Panc1 (cell line): ENCODE measurements around the gene LACTB. TPM values are rescaled to one million over a fixed set of nuclear protein-coding genes. Genes with fewer than 3 reads are reported as not detected.

ENCODE experiments used
- ATAC-seq: fragments of 200-7000 bp; cut with Tn5 transposase; 2 replicates; pipeline ENCODE4 v1.9.1; 2020; ENCODE audit warnings: mild to moderate bottlenecking, moderate library complexity
- BruUV-seq: library from RNA; stranded (reverse); fragments of 400-500 nt; replicated peaks from 2 replicates; lab custom pipeline; 2021; lab: Mats Ljungman, UMichigan
- CTCF ChIA-PET: fragments of 300-600 bp; sonication (Branson Sonifier 250); formaldehyde crosslinking; loops from one replicate; lab custom pipeline; 2022; ENCODE audit warnings: antibody characterized with exemption; lab: Charles Lee
- POLR2A ChIA-PET: fragments of 300-600 bp; sonication (Branson Sonifier 250); formaldehyde crosslinking; loops from one replicate; lab custom pipeline; 2022; ENCODE audit warnings: antibody characterized with exemption; lab: Charles Lee
- DNase-seq: peaks from one replicate; pipeline ENCODE4 v3.0.0-alpha.2; 2010; ENCODE audit warnings: low read depth, low spot score
- H3K27ac ChIP-seq: 2 replicates; pipeline ENCODE4 v1.5.1; 2011; ENCODE audit warnings: mild to moderate bottlenecking, low read length, inconsistent platforms
- H3K27me3 ChIP-seq: fragments of 200-500 bp; sonication (Bioruptor generic); 2 replicates; pipeline ENCODE4 v1.6.0; 2014; ENCODE audit warnings: low read length, inconsistent platforms; ENCODE audit not compliant: control insufficient read depth, insufficient read depth
- H3K36me3 ChIP-seq: fragments of 200-500 bp; sonication (Bioruptor generic); 2 replicates; pipeline ENCODE4 v1.5.1; 2014; ENCODE audit warnings: inconsistent platforms, mild to moderate bottlenecking, low read length, moderate library complexity; ENCODE audit not compliant: control insufficient read depth, insufficient read depth
- H3K4me1 ChIP-seq: 2 replicates; pipeline ENCODE4 v1.5.1; 2011; ENCODE audit warnings: inconsistent platforms, mild to moderate bottlenecking, low read length, moderate library complexity; ENCODE audit not compliant: control insufficient read depth, insufficient read depth
- H3K4me3 ChIP-seq, 2 experiments: 2 replicates each; pipeline ENCODE4 v1.5.1; 2011 to 2012; ENCODE audit warnings: low read depth in 2 of 2, low read length in 2 of 2, mild to moderate bottlenecking in 2 of 2, inconsistent platforms in 1 of 2, moderate library complexity in 1 of 2
- H3K9me3 ChIP-seq: fragments of 200-500 bp; sonication (Bioruptor generic); 2 replicates; pipeline ENCODE4 v1.5.1; 2014; ENCODE audit warnings: low read depth, mild to moderate bottlenecking, inconsistent platforms, low read length, moderate library complexity; ENCODE audit not compliant: control insufficient read depth, insufficient read depth
- POLR2AphosphoS5 ChIP-seq: IDR thresholded peaks from 2 replicates; pipeline ENCODE4 v1.6.1; 2012; ENCODE audit warnings: mild to moderate bottlenecking, low read depth, low read length, moderate library complexity
- SIN3A ChIP-seq: IDR thresholded peaks from 2 replicates; pipeline ENCODE4 v1.6.1; 2012; ENCODE audit warnings: low read depth, mild to moderate bottlenecking, low read length, moderate library complexity, borderline replicate concordance; ENCODE audit not compliant: insufficient read depth
- TCF7L2 ChIP-seq: IDR thresholded peaks from 2 replicates; pipeline ENCODE4 v1.6.1; 2011; ENCODE audit warnings: mild to moderate bottlenecking, low read depth, low read length, inconsistent platforms
- in situ Hi-C: cut with HindIII; loops from 2 replicates; pipeline ENCODE4 v1.10.0; 2016; ENCODE audit warnings: low sequenced_read_pairs, low pct_unique_long_range_greater_than_20kb
- intact Hi-C: fragments of 100-400 bp; cut with micrococcal nuclease; formaldehyde crosslinking; loops from one replicate; pipeline ENCODE4 v1.10.0; 2022; ENCODE audit not compliant: unreplicated experiment
- total RNA-seq: library from RNA; stranded (reverse); gene quantifications from one replicate; pipeline ENCODE4 v1.2.1, GENCODE V29; 2021; ENCODE audit not compliant: unreplicated experiment
- TF ChIP-seq, protein P1 (sequence below), 2 experiments: IDR thresholded peaks; 2 replicates each; pipeline ENCODE4 v1.6.1; 2011 to 2012; ENCODE audit warnings: low read depth in 2 of 2, control low read depth in 1 of 2, low read length in 1 of 2, mild to moderate bottlenecking in 1 of 2, moderate library complexity in 1 of 2; ENCODE audit not compliant: insufficient read depth in 1 of 2
- TF ChIP-seq, protein P2 (sequence below): fragments of 450-650 bp; IDR thresholded peaks from 2 replicates; pipeline ENCODE4 v1.5.1; 2017; ENCODE audit warnings: mild to moderate bottlenecking

The LACTB gene
- total RNA-seq, 1 experiment from 2014 or later, result 18.4 TPM

DNA sequence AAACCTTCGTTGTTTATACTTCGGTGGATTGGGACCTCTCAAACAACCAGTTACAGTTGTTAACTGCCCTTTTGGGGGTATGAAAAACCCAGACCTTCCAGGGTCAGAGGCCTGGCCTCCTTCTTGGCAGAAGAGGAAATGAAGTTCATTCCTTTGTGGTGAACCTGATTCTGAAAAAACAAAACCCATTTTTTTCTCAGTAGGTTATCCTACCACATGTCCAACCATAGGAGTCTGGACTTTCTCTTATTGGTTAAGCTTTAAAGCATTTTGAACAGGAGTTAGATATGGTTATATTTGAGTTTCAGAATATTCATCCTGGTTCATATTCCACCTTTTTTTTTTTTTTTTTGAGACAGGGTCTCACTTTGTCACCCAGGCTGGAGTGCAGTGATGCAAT lies 7.2 kb upstream of the LACTB start:
- POLR2A ChIA-PET, result no interaction called here
- no peak overlapping the region for H3K27ac ChIP-seq

GRCh38 chr15:63118854-63119253 lies 2.8 kb upstream of the LACTB start:
- in situ Hi-C loops (no loop called here), intact Hi-C loops (no loop called here)
- BruUV-seq, result no TSS peak
- no peak for TF ChIP-seq TCF7L2
- Histone ChIP-seq H3K36me3 (no peaks in the 10 kb centered on the region; the same call in 1 of the 2 replicates), H3K9me3 (peaks cover 14% of the 10 kb centered on the region; the same call in 1 of the 2 replicates), H3K27ac (no peak overlapping the region), H3K4me3 (no peak overlapping the region), H3K27me3 (no peaks in the 10 kb centered on the region), H3K4me1 (peaks cover 8% of the 10 kb centered on the region)
- CTCF ChIA-PET, result interaction anchor here (0.5 kb wide), 1 partner anchor 377 kb away, joined by 11 read pairs; no protein-coding TSS in a partner anchor
- ATAC-seq, result no peak
- no peak for DNase-seq
- POLR2A ChIA-PET, result no interaction called here

More for the DNA sequence above, 7.2 kb upstream of the LACTB start:
- no peak; the same call in 1 of the 2 replicates for ATAC-seq
- Histone ChIP-seq H3K4me1 (no peaks in the 10 kb centered on the region), H3K9me3 (peaks cover 6% of the 10 kb centered on the region; the same call in 1 of the 2 replicates), H3K27me3 (no peaks in the 10 kb centered on the region), H3K4me3 (no peak overlapping the region), H3K36me3 (no peaks in the 10 kb centered on the region)
- BruUV-seq, result no TSS peak
- intact Hi-C loops (no loop called here), in situ Hi-C loops (no loop called here)
- TF ChIP-seq POLR2AphosphoS5 (no peak), SIN3A (no peak), TCF7L2 (no peak)
- TF ChIP-seq, protein P1, sequence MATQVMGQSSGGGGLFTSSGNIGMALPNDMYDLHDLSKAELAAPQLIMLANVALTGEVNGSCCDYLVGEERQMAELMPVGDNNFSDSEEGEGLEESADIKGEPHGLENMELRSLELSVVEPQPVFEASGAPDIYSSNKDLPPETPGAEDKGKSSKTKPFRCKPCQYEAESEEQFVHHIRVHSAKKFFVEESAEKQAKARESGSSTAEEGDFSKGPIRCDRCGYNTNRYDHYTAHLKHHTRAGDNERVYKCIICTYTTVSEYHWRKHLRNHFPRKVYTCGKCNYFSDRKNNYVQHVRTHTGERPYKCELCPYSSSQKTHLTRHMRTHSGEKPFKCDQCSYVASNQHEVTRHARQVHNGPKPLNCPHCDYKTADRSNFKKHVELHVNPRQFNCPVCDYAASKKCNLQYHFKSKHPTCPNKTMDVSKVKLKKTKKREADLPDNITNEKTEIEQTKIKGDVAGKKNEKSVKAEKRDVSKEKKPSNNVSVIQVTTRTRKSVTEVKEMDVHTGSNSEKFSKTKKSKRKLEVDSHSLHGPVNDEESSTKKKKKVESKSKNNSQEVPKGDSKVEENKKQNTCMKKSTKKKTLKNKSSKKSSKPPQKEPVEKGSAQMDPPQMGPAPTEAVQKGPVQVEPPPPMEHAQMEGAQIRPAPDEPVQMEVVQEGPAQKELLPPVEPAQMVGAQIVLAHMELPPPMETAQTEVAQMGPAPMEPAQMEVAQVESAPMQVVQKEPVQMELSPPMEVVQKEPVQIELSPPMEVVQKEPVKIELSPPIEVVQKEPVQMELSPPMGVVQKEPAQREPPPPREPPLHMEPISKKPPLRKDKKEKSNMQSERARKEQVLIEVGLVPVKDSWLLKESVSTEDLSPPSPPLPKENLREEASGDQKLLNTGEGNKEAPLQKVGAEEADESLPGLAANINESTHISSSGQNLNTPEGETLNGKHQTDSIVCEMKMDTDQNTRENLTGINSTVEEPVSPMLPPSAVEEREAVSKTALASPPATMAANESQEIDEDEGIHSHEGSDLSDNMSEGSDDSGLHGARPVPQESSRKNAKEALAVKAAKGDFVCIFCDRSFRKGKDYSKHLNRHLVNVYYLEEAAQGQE (IDR thresholded peaks at IDR 0.05; ENCODE audit: insufficient read depth in 1 of 2, low read depth in 2 of 2, low read length in 1 of 2), result no peak
- TF ChIP-seq, protein P2, sequence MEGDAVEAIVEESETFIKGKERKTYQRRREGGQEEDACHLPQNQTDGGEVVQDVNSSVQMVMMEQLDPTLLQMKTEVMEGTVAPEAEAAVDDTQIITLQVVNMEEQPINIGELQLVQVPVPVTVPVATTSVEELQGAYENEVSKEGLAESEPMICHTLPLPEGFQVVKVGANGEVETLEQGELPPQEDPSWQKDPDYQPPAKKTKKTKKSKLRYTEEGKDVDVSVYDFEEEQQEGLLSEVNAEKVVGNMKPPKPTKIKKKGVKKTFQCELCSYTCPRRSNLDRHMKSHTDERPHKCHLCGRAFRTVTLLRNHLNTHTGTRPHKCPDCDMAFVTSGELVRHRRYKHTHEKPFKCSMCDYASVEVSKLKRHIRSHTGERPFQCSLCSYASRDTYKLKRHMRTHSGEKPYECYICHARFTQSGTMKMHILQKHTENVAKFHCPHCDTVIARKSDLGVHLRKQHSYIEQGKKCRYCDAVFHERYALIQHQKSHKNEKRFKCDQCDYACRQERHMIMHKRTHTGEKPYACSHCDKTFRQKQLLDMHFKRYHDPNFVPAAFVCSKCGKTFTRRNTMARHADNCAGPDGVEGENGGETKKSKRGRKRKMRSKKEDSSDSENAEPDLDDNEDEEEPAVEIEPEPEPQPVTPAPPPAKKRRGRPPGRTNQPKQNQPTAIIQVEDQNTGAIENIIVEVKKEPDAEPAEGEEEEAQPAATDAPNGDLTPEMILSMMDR, result no peak
- CTCF ChIA-PET, result no interaction called here
- DNase-seq, result no peak

DNA sequence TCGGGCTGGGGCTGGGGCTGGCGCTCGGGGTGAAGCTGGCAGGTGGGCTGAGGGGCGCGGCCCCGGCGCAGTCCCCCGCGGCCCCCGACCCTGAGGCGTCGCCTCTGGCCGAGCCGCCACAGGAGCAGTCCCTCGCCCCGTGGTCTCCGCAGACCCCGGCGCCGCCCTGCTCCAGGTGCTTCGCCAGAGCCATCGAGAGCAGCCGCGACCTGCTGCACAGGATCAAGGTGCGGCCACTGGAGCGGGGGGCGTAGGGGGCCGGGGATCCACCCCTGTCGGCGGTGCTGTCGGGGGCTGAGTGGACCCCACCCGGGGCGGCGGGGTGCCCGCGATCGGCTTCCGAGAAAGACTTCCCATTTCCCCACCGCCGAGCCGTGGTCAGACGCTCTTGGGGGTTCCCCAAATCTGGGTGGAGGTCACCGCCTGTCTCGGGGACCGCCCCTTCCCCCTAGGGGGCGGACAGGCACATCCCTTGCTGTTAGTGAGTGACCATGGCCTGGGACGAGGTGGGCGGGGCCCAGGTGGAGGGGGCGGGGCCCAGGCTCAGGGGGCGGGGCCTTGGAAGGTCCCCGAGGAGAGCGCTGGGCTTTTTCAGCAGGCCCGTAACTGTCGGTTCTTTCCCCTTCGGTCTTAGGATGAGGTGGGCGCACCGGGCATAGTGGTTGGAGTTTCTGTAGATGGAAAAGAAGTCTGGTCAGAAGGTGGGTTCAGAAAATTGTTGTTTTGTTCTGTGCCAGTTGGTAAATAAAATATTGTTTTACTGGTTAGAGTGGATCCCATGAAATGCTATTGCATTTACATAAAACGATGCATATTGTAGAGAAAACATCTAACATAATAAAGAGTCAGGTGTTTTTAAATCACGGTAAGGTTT lies 578 bp downstream of the LACTB start:
- in situ Hi-C loops (no loop called here), intact Hi-C loops (no loop called here)
- CTCF ChIA-PET, result no interaction called here
- ATAC-seq, result peak; percentile 97
- peak overlapping the region; percentile 88 for H3K27ac ChIP-seq
- peaks cover 14% of the 10 kb centered on the region; the same call in 1 of the 2 replicates for H3K9me3 ChIP-seq
- H3K36me3 ChIP-seq, result no peaks in the 10 kb centered on the region; the same call in 1 of the 2 replicates
- H3K4me1 ChIP-seq, result peaks cover 8% of the 10 kb centered on the region
- POLR2A ChIA-PET, result no interaction called here
- no peak for DNase-seq
- BruUV-seq, result no TSS peak
- H3K27me3 ChIP-seq, result no peaks in the 10 kb centered on the region
- TF ChIP-seq, protein P2, result no peak; the same call in 1 of the 2 replicates
- TF ChIP-seq SIN3A, result no peak; the same call in 1 of the 2 replicates
- TF ChIP-seq POLR2AphosphoS5, result no peak
- TF ChIP-seq, protein P1 (IDR thresholded peaks at IDR 0.05; ENCODE audit: insufficient read depth in 1 of 2, low read depth in 2 of 2, low read length in 1 of 2), result no peak
- peak overlapping the region; percentile 58 to 90 for H3K4me3 ChIP-seq
